RPMI7951 (cell line): ENCODE data around the gene FAM227B. TPM values are rescaled to one million over a fixed set of nuclear protein-coding genes. Genes with fewer than 3 reads are reported as not detected.
A peak's percentile ranks its signal among the peaks of the same experiment; 100 is the strongest.
"Not testable (repeated sequence)": the region's sequence is repeated elsewhere in the genome, so short reads cannot be mapped to it uniquely, and the experiment has no call there.

Experiments used
- DNase-seq: peaks from one replicate; pipeline ENCODE4 v3.0.0-alpha.2; 2012; ENCODE audit warnings: low read depth
- total RNA-seq: library from RNA; depleted of rRNA; stranded (reverse); fragments of >200 nt; shearing (Covaris generic); gene quantifications from 2 replicates; pipeline ENCODE4 v1.2.3, GENCODE V29; 2014

Gene FAM227B
- total RNA-seq, 1 experiment from 2014 or later: 6.4 TPM

DNA sequence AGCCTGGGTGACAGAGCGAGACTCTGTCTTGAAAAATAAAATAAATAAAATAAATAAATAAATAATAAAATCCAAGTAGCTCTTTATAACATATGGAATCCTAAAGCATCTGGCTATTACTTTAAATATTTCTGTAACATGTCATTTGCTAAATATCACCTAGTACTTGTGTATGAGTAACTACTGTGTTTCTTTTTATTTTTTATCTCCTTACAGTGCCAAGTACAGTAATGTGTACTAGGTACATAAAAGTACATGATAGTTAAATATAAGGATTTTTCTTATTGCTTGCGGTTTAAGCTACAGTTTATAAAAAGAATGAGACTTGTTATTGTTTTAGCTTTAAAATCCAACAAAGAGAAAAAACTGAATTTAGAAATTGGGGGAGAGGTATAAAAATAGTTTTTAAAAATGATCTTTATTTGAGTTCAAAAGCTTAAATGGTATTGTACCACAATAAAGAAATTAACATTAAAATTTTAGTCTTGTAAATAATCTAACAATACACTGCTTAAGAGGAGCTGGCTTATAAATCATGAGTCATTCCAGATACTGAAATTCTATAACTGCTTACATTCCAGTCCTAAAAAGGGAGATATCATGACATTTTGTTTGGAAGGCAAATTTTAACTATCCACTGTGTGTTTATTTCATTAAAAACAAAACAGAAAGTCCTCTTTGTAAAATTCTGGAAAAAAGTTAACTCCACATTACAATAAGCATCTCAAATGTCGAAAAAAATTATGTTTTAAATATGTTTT is 124.4 kb downstream of the FAM227B start:
- DNase-seq: no peak

DNA sequence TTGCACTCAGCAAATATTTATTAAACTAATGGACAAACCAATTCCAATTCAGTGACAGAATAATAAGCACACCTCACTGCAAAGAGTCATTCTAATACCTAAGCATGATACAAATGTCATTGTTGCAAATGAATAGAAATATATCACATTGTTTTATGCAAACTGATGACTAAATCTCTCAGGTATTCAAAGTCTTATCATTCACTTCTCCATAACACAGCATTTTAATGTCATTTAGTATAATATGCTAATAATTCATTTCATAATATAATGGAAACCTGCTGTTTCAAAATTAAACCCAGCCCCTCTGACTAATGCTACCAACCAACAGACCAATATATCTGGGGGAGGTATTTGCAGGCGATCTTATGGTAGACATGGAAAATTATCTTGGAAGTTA is 125.8 kb downstream of the FAM227B start:
- DNase-seq: no peak

DNA sequence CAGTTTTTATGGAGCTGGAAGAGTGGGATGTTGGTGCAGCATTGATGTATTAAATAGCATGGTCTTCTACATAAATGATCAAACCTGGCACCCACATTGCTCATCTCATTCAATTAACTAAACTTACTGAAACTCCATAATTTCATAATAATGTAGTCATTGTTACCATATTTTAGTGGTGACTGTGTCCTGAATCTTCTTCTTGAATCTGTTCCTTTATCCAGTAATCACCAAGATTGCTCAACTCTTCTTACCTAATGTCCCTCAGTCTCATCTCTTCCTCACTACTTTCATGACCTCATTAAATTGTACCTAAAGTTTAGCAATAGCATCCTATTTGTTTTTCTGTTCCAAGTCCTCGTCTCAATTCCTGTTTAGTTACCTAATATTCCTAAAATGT is 127.8 kb downstream of the FAM227B start:
- peak; percentile 11 for DNase-seq

DNA sequence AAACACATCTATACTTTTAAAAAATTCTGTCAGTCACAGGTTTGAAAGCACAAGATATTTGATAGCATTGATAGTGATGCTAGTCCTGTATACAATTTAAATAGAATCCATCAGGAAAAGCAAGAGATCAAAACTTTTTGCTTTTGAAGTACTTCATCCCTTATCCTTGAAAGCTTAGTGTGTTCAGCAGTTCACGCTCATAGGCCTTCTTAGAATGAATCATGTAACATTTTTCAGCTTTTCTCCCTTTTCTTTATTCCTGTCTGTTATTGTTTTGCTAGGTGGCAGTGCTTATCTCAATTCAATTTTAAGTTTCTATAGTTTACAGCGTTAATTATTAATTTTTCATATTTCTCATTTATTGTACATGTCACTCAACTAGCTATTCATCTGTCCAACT is 128.5 kb downstream of the FAM227B start:
- no peak for DNase-seq

DNA sequence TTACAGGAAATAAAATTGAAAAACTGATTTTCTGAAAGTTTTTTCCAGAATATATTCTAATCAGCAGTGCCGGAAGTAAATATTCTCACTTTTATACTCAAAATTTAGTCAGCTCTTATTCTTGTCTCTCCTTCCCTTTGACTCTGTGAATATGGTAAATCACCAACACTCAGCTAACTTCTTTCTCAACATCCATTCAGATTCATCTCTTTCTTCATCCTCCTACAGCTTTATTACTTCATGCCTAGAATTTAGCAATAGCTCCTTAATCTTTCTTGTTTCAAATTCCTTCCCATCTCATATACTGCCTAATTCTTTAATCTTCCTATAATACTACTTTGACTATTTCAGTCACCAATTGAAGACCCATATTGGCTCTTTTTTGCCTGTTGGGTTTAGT is 129.7 kb downstream of the FAM227B start:
- DNase-seq: no peak

DNA sequence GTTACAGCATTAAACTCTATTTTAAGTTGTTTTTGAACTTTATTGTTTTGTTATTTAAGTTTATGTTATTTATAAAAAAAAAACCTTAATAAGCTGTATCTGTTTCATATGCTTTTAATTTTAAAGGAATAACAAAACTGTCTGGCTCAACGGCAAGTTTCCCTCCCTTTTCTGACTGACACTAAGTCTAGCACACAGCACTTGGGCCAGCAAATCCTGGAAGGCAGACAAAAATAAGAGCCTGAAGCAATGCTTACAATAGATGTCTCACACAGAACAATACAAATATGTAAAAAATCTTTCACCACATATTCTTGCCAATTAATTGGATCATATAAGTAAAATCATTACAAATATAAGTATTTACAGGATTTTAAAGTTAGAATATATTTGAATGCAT is 135.2 kb downstream of the FAM227B start:
- peak; percentile 17 for DNase-seq

DNA sequence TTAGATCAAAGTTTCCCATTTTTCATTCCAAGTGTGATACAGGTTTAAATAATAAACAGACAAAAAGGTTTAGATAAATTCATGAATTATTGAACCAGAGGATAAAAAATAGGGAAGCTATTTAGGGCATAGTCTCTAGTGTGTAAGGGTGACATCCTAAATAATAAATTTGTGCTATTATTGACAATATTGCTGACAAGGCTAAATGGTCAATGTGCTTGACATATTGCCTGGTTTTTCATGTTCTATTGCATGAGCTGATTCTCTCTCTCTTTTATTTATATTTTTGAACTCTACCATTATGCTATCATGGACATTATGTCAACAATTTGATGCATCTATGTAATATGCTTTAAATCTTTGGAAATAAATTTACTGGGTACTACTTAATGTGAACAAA is 141.6 kb downstream of the FAM227B start:
- not testable (repeated sequence) for DNase-seq

DNA sequence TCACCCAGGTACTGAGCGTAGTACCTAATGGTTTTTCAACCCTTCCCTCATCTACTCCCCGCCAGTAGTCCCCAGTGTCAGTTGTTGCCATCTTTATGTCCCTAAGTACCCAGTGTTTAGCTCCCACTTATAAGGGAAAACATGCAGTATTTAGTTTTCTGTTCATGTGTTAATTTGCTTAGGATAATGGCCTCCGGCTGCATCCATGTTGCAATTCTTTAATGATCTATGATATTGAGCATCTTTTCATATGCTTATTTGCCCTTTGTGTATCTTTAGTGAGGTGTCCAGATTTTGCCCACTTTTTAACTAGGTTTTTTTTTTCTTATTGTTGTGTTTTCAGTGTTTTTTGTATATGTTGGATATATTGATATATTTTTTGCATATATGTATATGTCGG is 142.6 kb downstream of the FAM227B start:
- not testable (repeated sequence) for DNase-seq

DNA sequence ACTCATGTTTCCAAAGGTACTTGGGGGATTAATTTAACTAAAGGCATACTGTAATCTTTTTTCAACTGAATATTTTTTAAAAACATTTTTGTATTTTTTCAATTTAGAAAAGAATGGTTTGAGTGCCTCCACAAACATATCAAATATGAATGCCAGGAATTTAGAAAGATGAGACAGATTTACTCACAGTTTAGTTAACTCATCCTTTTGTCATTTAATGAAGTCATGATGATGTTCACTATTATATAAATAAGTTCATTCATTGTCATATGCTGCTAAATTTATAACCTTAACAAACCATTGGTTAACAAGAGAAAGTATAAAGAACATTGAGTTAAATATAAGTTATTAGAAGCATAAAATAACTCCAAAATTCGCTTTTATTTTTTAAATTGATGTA is 147.6 kb downstream of the FAM227B start:
- DNase-seq: no peak

DNA sequence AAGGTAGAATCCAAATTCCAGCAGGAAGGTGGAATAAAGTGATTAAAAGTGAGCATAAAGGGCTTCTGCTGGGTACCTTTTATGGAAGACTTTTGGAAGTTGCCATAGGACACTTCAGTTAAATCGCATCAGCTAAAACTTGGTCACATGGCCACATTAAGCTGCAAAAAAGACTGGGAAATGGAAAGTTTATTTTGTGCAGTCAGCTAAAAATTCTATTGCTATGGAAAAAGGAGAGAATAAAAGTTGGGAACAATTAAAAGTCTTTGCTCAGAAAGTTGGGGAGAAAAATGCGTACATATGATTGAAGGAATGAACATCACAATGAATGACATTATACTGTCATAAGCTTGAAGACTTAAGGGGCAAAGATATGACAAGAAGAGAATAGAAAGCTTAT is 148.3 kb downstream of the FAM227B start:
- DNase-seq: no peak

DNA sequence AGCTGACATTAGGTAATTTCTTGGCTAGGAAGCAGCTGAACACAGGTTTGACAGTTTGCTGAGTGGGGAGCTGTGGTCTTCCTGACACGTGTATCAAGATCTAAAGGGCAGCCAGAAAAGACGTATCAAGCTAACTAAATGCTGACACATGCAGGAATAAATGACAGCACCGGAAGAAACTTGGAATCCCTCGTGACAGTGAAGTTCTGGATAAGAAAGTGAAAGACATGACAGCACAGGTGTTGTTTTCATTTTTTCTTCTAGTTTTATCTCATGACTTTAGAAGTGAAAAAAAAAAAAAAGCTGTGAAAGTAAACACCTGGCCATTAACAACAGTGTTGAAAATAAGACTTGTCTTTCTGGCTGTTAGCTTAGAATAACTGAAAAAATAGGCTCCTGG is 148.9 kb downstream of the FAM227B start:
- no peak for DNase-seq

DNA sequence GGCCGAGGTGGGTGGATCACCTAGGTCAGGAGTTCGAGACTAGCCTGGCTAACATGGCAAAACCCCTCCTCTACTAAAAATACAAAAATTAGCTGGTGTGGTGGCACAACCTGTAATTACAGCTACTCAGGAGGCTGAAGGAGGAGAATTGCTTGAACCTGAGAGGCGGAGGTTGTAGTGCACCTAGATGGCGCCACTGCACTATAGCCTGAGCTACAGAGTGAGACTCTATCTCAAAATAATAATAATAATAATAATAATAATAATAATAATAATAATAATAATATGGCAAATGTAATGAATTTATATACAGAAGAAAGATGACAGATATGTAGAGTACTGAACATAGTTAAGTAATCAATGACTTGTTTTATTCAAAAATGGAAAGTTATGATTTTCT is 149.4 kb downstream of the FAM227B start:
- peak; percentile 13 for DNase-seq

DNA sequence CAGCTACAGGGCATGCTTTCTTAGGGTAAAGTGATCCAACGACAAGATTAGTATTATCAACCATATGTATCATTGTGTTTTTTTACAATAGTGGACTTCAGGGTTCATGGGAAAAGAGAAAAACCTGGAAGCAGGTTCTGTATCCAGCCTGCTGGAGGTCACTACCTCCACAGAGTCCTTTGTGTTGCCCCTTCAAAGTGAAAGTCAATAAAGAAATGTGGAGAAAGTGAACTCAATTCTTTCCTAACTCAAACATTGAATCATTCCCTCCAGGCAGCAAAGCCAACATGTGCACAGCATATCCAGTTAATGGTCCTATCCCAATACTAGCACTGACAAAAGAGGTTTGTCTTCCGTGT is 152.2 kb downstream of the FAM227B start:
- DNase-seq: peak; percentile 73

DNA sequence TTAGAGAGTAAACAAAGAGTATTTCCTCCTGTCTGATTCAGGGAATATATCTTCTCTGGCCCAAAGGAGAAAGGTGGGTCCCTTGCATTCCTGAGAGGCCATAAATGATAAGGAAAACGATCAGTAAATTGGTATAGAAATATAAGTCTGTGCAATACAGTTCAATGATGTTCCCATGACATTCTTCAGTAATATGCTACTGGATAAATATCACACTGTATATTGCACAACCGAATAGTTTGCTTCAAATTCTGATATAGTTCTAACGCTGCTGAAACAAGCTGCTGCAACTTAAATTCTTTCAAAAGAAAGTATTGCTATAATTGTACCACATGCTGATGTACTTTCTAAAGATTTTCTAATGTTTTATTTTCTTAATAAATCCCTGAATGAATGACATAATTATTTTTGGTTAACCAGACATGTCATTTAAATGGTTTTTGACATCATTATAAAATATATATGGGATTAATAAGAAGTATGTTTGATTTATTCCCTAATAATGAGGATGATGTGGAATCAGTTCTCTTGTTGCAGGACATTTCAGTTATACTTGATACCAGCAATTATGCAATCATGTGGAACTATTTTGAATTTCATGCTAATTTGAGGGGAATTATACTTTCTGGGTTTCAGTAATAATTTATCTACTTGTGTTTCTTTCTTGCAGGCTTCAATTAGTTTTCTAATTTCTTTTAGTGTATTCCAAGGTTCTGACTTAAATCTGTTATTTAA is 152.7 kb downstream of the FAM227B start:
- DNase-seq: no peak

DNA sequence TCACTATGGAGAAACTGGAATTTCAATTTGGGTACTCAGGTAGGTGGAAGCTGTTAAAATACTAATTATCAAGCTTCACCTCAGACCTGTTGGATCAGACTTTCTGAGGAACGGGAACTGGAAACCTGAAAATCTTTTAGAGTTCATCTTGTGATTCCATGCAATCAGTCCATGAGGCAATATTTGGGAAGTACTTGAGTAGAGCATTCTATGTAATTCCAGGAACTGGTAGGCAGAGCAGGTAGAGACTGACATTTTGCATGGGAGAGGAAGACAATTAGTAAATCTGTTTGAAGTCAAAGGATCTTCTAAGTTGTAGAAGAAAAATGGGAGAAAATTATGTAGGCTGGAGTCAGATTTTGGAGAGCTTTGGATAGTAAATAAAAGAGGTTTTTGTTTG is 154.5 kb downstream of the FAM227B start:
- no peak for DNase-seq

DNA sequence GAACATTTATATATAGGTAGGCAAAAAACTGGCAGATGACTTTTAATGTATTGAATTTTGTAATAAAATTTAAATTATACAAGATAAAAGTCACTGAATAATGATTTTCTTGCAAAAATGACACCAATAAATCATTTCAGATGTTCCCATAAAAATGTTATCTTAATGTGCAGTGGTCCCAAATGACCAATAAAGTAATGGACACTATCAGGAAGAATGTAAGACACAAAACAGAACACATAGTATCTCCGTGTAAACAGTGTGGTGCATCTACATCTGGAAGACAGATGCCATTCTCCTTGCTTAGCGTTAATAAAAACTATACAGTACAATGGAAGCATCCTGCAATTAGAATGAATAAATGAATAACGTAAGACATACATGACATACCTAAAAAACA is 156.1 kb downstream of the FAM227B start:
- no peak for DNase-seq

DNA sequence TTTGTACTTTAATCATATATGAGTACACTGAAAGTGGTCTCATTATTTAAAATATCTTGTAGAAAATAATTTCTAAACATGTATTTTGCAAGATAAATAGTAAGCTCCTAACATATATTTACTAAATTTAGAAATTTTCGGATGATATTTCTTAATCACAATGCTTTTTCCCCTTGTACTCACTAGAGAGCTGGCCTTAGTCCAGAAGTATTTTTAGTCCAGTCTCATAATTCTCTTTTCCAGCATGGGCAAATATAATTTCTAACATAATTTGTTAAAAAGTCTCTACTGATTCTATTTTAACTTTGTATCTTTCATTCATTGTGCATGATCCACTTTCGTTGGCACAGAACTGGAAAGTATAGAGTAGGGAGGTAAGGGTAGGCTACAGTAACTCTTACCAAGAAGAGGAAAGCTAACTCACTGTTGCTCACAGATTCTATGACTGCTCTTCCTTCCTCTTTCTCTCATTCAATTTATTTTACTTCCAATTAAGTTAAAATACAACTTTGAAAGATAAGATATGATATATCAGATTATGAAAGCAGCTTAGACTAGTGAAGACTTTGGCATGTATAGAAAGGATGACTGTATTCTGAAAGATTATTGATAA is 158.3 kb downstream of the FAM227B start:
- no peak for DNase-seq

DNA sequence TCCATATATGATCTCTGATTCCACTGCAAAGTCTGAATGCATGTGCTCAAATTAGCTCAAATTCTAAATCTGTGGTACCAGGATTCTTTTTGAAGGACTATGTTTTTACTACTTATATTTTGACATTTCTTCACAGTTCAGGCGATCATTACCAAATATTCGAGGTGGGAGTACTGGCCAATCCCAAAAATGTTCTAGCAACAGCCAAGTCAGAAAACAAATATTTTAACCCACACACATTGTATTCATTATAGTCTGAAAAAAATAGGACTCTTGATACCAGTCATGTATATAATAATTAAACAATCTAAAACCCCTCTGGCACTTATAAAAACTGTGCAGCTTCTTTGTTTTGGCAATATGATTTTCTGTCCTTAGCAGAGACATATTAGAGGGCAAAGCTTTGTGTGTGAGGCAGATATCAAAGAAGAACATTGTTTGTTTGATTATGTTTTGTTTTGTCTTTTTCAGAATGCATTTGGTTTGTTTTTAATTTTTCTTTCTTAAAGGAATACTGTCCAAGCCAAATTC is 160.1 kb downstream of the FAM227B start:
- DNase-seq: no peak

DNA sequence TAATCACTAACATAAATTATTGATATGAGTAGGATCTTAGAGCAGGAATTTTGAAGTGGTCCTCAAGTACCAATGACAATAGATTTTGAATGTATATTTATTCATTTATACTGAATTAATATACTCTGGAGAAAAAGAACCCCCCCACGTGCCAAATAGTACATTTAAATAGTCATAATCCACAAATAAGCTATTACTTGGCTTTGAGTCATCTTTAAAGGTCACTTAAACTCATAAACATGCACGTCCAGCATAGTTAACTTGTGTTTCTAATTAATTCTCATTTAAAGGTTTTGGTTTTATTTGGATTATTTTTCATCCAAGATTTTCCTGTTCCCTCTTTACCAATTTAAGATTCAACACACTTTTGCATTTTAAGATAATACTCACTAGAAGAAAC is 162.5 kb downstream of the FAM227B start:
- no peak for DNase-seq

DNA sequence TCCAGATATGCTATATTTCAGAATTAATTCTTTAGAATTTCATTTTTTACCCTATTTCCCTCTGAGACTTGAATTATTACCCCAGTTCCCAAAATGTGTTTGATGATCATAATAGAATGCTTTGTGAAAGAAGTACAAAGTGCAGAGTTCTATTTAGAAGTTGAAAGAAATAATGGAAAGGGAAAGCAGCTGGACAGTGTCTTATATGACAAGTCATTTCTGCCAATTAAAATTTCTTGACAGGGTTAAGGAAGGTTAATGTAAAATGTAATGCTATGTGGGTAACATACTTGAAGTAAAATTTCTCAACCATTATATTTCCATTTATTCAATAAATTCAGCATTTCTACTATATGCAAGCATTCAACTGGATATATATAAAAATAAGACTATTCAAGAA is 164.5 kb downstream of the FAM227B start:
- DNase-seq: no peak

DNA sequence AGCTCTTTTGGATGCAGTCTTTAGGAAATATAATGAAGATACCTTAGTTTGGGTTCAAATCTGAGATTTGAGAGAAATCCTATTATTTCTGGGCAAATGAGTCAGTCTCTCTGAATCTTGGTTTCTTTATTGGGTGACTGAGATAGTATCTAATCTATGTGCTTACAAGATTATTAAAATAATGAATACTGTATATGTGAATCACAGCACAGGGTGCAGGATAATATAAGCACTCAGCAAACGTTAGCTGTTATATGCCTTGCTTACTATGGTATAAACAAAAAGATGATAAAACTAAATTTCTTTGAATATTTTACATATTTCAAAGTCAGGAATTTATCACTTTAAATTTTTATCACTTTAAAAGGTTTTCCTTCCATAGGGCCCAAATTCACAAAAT is 168.0 kb downstream of the FAM227B start:
- DNase-seq: no peak

DNA sequence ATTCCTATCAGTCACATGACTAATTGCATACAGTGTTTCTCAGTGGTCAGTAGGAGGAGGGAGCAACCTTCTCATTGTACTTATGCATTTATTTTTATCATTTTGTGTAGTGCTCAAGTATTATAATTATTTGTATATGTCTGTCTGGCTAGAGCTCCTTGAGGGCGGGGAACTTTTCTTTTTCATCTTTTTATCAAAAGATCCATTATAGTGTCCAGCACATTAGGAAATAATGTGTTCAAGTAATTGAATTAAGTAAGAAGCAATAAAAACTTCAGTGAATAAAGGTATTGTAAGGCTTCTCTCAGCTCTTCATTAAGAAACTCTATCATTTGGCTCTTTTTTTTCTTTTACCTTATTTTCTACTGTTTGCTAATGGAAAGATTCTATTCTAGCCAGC is 178.8 kb downstream of the FAM227B start:
- no peak for DNase-seq

DNA sequence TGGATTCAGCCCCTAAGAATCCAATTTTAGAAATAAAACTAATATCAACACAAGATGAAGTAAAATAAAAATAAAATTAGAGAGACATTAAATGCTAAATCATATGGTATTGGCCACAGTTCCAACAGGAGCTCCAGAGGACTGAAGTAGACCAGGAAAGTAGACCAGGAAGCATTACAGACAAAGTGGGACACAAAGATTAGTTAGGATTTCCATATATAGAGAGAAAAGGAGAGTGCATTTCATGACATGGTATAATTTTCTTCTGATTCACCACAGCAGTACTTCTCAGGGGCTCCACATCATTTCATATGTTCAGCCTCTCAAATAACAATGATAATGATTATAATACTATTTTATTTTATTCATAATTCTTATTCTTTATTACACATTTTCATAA is 179.3 kb downstream of the FAM227B start:
- DNase-seq: no peak
